NCI-H345 treated with DMSO at 0.1 percent for 48 hours (cell line): ENCODE results near the gene PEX26.
"Not testable (repeated sequence)": the region's sequence is repeated elsewhere in the genome, so short reads cannot be mapped to it uniquely, and the experiment has no call there.

Experiments used
- DNase-seq: peaks from one replicate; lab custom pipeline; 2025; ENCODE audit not compliant: unreplicated experiment; lab: John Stamatoyannopoulos, UW

PEX26 gene

GRCh38 chr22:18093661-18094060 is 15.9 kb downstream of the PEX26 start:
- DNase-seq = no peak

GRCh38 chr22:18095101-18095805 is 17.5 kb downstream of the PEX26 start:
- DNase-seq = no peak

GRCh38 chr22:18096823-18097222 is 19.0 kb downstream of the PEX26 start:
- DNase-seq = no peak

- DNase-seq = no peak
These were observed 23.0 kb downstream of the PEX26 start for GRCh38 chr22:18100781-18101180.

- no peak for DNase-seq
These were observed 23.7 kb downstream of the PEX26 start for GRCh38 chr22:18101536-18101935.

- no peak for DNase-seq
These were observed 25.9 kb downstream of the PEX26 start for GRCh38 chr22:18103527-18104269.

- DNase-seq = no peak
These were observed 26.8 kb downstream of the PEX26 start for GRCh38 chr22:18104566-18104965.

- not testable (repeated sequence) for DNase-seq
These were observed 28.2 kb downstream of the PEX26 start for GRCh38 chr22:18105981-18106380.

GRCh38 chr22:18106550-18107341 is 29.0 kb downstream of the PEX26 start:
- not testable (repeated sequence) for DNase-seq

GRCh38 chr22:18108187-18108586 is 30.4 kb downstream of the PEX26 start:
- DNase-seq = no peak

GRCh38 chr22:18109410-18110193 is 31.8 kb downstream of the PEX26 start:
- DNase-seq = no peak

- DNase-seq = peak; percentile 35
These were observed 32.6 kb downstream of the PEX26 start, which contains the start of gene TUBA8 for GRCh38 chr22:18110194-18110953. TSS of gene TUBA8 (plus strand) at chr22:18110809. CDS start at chr22:18110866, 57 bp downstream.

GRCh38 chr22:18110954-18111758 is 33.4 kb downstream of the PEX26 start:
- DNase-seq = no peak

- DNase-seq = no peak
These were observed 34.1 kb downstream of the PEX26 start for GRCh38 chr22:18111759-18112330.

GRCh38 chr22:18112440-18112839 is 34.6 kb downstream of the PEX26 start:
- DNase-seq = no peak

GRCh38 chr22:18113680-18114394 is 36.0 kb downstream of the PEX26 start:
- DNase-seq = no peak

GRCh38 chr22:18114495-18114894 is 36.7 kb downstream of the PEX26 start:
- DNase-seq = no peak

- DNase-seq = no peak
These were observed 37.3 kb downstream of the PEX26 start for GRCh38 chr22:18114976-18115652.
